ENCODE measurements around the gene TRIM62.

DNA sequence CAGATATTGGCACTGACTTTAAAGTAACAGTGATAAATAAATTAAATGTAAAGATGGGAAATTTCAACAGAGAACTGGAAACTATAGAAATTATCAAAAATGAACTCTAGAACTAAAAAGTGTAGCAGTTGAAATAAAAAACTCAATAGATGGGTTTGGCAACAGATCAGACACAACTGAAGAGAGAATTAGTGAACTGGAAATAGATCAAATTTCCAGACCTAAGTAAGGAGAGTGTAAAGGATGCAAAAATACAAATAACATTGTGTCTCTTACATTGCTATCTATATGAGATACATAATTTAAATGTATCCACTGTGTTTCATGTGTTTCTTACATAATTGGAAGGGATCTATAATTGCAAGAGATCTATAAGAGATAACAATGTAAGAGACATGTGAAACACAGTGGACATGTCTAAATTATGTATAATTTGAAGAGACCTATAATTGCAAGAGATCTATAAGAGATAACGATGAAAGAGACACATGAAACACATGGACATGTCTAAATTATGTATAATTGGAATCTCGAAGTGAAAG lies 42.4 kb upstream of the TRIM62 start:
- TF ChIP-seq, protein P1, sequence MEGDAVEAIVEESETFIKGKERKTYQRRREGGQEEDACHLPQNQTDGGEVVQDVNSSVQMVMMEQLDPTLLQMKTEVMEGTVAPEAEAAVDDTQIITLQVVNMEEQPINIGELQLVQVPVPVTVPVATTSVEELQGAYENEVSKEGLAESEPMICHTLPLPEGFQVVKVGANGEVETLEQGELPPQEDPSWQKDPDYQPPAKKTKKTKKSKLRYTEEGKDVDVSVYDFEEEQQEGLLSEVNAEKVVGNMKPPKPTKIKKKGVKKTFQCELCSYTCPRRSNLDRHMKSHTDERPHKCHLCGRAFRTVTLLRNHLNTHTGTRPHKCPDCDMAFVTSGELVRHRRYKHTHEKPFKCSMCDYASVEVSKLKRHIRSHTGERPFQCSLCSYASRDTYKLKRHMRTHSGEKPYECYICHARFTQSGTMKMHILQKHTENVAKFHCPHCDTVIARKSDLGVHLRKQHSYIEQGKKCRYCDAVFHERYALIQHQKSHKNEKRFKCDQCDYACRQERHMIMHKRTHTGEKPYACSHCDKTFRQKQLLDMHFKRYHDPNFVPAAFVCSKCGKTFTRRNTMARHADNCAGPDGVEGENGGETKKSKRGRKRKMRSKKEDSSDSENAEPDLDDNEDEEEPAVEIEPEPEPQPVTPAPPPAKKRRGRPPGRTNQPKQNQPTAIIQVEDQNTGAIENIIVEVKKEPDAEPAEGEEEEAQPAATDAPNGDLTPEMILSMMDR (conservative IDR thresholded peaks at IDR 0.05): no peak
- no peak for TF ChIP-seq EZH2 (IDR thresholded peaks at IDR 0.05; ENCODE audit: low read depth)

All from PC-9 (cell line).